COLO668 (cell line): ENCODE data around the gene AFF4.
A peak's percentile ranks its signal among the peaks of the same experiment; 100 is the strongest.
"Not testable (repeated sequence)": the region's sequence is repeated elsewhere in the genome, so short reads cannot be mapped to it uniquely, and the experiment has no call there.

Experiments
- DNase-seq: peaks from one replicate; lab custom pipeline; 2025; ENCODE audit not compliant: unreplicated experiment; lab: John Stamatoyannopoulos, UW

AFF4 gene

DNA sequence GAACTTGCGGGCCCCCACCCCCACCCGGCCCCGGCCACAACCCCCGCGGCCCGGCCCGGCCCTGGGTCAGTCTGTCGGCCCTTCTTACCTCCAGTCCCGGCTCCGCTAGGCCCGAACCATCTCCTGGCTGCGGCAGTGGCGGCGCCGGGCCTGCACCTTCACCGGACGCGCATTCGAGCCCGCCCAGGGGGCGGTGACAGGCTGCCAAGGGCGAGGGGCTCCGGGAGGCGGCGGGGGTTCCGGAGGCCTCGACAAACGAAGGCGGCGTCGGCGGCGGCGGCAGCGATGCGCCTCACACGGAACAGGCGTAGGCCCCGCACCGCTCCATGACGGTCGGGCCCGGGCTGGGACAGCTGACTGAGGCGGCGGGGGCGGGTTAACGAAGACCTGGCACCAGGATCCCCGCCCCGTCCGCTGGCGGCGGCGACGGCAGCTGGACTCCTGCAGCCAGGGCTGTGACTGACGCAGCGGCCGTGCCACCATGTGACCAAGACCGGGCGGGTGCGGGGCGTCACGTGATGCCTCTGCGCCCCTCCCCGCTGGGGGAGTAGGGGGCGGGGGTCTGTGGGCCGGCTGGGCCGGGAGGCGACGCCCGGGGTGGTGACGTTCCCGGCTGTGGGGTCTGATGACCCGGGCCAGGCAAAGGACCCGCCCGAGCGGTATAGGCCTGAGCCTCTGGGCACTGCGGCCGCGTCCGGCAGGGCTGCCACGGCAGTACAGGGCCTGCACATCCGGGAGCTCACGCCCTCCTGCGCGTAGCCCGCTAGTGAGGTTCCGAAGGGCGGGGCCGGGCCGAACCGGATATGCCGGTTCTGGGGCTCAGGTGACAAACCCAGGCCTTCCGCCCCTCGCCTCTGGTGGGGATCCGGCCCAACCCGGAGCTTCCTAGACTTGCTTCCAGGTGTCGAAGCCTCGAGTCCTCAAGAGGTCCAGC, at the start of gene AFF4:
AFF4 (minus strand) TSS at position 464 of the 934 bp plus-strand sequence. CDS start 26,445 bp downstream, outside the sequence.
- peak; percentile 94 for DNase-seq

DNA sequence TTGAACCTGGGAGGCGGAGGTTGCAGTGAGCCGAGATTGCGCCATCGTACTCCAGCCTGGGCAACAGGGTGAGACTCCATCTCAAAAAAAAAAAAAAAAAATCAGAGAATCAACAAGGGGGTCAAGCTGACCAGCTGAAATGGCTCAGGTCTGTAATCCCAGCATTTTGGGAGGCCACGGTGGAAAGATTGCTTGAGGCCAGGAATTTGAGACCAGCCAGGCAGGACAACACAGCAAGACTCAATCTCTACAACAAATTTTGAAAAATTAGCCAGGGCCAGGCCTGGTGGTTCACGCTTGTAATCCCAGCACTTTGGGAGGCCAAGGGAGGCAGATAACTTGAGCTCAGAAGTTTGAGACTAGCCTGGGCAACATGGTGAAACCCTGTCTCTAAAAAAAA, 45.0 kb upstream of the AFF4 start:
- DNase-seq = not testable (repeated sequence)

- no peak for DNase-seq
These were observed 43.2 kb upstream of the AFF4 start for GRCh38 chr5:133006653-133007052.

DNA sequence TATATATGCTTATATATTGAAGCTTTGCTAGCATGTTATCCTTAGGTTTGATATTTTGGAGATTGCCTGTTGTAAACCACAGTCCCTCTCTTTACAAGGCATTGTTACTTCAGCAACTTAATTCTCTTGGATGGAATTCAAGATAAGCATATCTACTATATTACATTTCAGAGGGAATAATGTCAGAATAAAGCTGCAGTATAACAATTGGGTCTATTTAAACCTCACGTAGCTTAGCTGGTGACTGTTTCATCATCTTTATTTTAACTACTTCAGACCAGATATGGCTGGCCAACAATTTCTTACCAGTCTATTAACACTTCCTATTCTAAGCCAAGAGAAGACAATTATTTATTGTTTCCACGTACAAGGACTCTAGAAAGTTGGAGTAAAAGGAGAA, 35.8 kb upstream of the AFF4 start:
- no peak for DNase-seq

DNA sequence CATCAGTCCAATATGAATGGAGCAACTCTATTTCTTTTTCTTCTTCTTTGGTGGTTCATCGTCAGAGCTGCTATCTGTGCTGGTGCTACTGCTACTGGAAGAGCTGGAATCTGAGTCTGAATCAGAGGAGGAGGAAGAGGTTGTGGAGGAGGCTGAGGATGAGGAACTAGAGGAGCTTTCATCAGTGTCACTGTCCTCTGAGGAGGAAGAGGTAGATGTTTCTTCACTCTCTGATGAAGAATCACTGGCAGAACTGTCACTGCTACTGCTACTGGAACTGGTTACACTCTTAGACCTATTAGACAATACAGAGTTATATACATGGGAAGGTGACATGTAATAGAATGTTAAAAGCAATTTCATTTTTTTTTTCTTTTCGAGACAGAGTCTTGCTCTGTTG, 35.1 kb upstream of the AFF4 start:
- DNase-seq = no peak

- no peak for DNase-seq
These were observed 32.9 kb upstream of the AFF4 start for GRCh38 chr5:132996307-132996706.

DNA sequence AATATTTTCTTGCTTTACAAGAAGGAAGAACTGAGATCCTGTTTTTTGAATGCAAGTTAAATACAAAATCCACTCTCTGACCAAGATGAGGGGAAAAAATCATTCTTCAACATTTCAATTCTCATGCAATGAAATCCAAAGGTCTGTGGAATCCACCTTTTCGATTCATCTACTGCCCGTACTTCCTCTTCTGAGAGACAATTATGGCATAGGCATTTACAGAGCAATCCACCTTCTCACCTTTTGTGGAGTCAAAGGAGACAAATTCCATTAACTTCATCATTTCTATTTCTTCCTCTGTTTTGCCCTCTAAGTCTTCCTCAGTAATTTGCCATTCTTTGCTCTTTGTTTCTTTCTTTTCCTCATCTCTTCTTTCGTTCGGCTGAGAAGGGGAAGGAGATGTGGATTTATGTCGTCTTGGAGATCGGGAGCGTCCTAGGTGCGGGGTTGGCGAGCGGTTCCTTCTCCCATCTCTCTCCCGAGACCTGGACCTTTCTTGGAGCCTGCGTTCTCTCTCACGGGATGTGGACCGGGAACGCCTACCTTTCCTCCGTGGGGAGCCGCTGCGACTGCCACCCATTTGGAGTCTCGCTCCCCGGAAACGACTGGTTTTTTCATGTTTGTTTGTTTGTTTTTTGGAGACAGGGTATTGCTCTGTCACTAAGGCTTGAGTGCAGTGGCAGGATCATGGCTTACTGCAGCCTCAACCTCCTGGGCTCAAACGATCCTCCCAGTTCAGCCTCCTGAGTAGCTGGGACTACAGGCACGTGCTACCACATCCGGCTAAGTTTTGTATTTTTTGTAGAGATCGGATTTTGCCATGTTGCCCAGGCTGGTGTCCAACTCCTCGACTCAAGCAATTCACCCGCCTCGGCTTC, 24.3 kb upstream of the AFF4 start:
- DNase-seq = no peak

DNA sequence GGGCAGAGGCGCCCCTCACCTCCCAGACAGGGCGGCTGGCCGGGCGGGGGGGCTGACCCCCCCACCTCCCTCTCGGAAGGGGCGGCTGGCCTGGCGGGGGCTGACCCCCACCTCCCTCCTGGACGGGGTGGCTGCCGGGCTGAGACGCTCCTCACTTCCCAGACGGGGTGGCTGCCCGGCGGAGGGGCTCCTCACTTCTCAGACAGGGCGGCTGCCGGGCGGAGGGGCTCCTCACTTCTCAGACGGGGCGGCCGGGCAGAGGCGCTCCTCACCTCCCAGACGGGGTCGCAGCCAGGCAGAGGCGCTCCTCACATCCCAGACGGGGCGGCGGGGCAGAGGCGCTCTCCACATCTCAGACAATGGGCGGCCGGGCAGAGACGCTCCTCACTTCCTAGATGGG, 19.5 kb upstream of the AFF4 start:
- DNase-seq = not testable (repeated sequence)

DNA sequence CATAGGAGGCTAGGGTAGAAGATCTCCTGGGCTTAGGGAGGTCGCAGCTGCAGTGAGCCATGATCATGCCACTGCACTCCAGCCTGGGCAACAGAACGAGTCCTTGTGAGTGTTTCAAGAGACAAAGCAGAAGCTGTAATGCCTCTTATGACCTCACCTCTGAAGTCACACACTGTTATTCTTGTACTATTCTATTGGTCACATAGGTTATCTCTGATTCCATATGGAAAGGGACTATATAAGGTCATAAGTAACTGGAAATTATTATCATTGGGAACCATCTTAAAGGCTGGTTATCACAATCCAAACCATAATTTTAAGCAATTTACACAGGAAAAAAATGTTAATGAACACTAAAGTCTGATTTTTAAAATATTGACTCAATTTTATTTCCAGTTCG, 17.9 kb upstream of the AFF4 start:
- DNase-seq = no peak

- DNase-seq = no peak
These were observed 16.5 kb upstream of the AFF4 start for GRCh38 chr5:132979976-132980375.

- peak; percentile 22 for DNase-seq
These were observed 16.0 kb upstream of the AFF4 start for GRCh38 chr5:132979367-132979940.

GRCh38 chr5:132976852-132977251, 13.4 kb upstream of the AFF4 start:
- DNase-seq = no peak

- not testable (repeated sequence) for DNase-seq
These were observed 9.0 kb upstream of the AFF4 start for GRCh38 chr5:132972436-132972828.

- no peak for DNase-seq
These were observed 8.3 kb upstream of the AFF4 start for GRCh38 chr5:132971483-132972435.

DNA sequence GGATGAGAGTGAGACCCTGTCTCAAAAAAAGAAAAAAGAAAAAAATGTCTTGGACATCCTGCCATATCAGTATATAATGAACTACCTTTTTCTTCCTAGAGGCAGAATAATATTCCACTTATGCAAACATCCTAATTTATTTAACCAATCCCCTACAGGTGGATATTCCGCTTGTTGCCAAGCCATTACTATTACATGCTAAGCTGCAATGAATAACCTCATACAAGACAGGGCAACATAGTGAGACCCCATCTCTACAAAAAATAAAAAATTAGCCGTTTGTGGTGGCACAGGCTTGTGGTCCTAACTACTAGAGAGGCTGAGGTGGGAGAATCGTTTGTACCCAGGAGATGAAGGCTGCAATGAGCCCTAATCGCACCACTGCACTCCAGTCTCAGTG, 1.7 kb upstream of the AFF4 start:
- DNase-seq = no peak

DNA sequence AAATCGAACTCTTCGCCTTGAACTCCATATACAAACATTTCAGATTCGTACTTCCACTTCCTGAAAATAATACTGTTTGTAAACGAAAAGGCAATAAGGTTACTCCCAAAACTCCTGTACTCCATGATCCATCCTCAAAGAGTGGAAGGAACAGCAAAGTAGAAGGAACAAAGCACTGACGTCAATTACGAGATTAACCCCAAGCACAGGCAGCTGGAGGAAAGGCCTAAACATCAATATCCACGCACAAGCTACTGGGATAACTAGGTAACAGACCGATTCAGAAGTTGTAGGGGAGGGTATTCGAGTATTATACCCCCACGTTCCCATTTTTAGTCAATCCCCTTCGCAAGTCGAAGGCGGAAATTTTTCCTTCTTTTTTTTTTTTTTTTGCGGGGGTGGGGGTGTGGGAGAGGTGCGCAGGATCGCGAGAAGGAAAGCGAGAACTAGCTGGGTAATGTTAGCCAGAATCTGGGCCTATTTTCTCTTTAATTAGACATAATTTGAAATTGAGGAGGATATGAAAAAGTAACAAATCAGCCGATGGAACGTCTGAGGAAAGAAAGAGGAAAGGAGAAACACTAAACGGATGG, 909 bp downstream of the AFF4 start:
- peak; percentile 19 for DNase-seq

GRCh38 chr5:132961887-132962286, 1.5 kb downstream of the AFF4 start:
- DNase-seq = no peak

- DNase-seq = not testable (repeated sequence)
These were observed 2.2 kb downstream of the AFF4 start for GRCh38 chr5:132961123-132961815.

DNA sequence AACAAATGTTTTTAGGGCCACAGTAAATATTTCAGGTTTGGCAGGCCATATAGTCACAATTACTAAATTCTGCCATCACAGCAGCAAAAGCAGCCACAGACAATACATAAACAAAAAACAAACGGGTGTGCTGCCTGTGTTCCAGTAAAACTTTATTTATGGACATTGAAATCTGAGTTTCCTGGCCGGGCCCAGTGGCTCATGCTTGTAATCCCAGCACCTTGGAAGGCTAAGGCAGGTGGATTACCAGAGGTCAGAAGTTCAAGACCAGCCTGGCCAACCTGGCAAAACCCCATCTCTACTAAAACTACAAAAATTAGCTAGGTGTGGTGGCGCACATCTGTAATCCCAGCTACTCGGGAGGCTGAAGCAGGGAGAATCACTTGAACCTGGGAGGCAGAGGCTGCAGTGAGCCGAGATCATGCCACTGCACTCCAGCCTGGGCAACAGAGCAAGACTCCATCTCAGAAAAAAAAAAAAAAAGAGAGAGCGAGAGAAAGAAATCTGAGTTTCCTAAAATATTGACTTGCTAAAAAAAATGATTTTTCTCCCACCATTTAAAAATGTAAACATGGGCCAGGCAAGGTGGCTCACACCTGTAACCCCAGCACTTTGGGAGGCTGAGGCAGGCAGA, 7.2 kb downstream of the AFF4 start:
- not testable (repeated sequence) for DNase-seq
